ENCODE measurements around the gene NDUFA1. TPM values are rescaled to one million over a fixed set of nuclear protein-coding genes. Genes with fewer than 3 reads are reported as not detected.
A peak's percentile ranks its signal among the peaks of the same experiment; 100 is the strongest.
"Not testable (repeated sequence)": the region's sequence is repeated elsewhere in the genome, so short reads cannot be mapped to it uniquely, and the experiment has no call there.

NDUFA1 gene
- 99.2 and 115 TPM in 2 replicates for polyA plus RNA-seq (2014; cell fraction: cytosol; rRNA removed)
- 55.3 and 67.6 TPM in 2 replicates for polyA plus RNA-seq (2014; cell fraction: nucleus; rRNA removed)

GRCh38 chrX:119871599-119872395 lies at the start of gene NDUFA1, which contains the start of gene RNF113A:
Gene NDUFA1, plus strand, starts transcription at chrX:119871832. Its CDS starts 80 bp downstream, at chrX:119871912.
Gene RNF113A, minus strand, starts transcription at chrX:119871733. Its CDS starts 120 bp downstream, at chrX:119871613.
- DNase-seq (ENCODE audit: low spot score): peak; percentile 86

GRCh38 chrX:119824221-119824620 lies 47.4 kb upstream of the NDUFA1 start:
- DNase-seq (ENCODE audit: low spot score): not testable (repeated sequence)

GRCh38 chrX:119826399-119826959 lies 45.2 kb upstream of the NDUFA1 start:
- DNase-seq (ENCODE audit: low spot score): no peak

- DNase-seq (ENCODE audit: low spot score): no peak
Measured at GRCh38 chrX:119828446-119828845, 43.2 kb upstream of the NDUFA1 start.

- DNase-seq (ENCODE audit: low spot score): no peak
Measured at GRCh38 chrX:119833905-119834304, 37.7 kb upstream of the NDUFA1 start.

- peak; percentile 99 for DNase-seq (ENCODE audit: low spot score)
Measured at GRCh38 chrX:119852382-119853353, 19.0 kb upstream of the NDUFA1 start, which contains the start of gene UPF3B. Gene UPF3B, minus strand, starts transcription at chrX:119852963. Its CDS starts 35 bp downstream, at chrX:119852928.

- DNase-seq (ENCODE audit: low spot score): peak; percentile 26
Measured at GRCh38 chrX:119853444-119853843, 18.2 kb upstream of the NDUFA1 start.

GRCh38 chrX:119870626-119871131 lies 953 bp upstream of the NDUFA1 start:
- DNase-seq (ENCODE audit: low spot score): peak; percentile 18

GRCh38 chrX:119871245-119871598 lies 410 bp upstream of the NDUFA1 start:
- DNase-seq (ENCODE audit: low spot score): peak; percentile 8

- DNase-seq (ENCODE audit: low spot score): no peak
Measured at GRCh38 chrX:119878740-119879139, 7.1 kb downstream of the NDUFA1 start.

GRCh38 chrX:119880076-119880475 lies 8.4 kb downstream of the NDUFA1 start:
- DNase-seq (ENCODE audit: low spot score): no peak

- DNase-seq (ENCODE audit: low spot score): peak; percentile 59
Measured at GRCh38 chrX:119880552-119881437, 9.2 kb downstream of the NDUFA1 start.

- DNase-seq (ENCODE audit: low spot score): no peak
Measured at GRCh38 chrX:119885554-119886428, 14.2 kb downstream of the NDUFA1 start.

- peak; percentile 84 for DNase-seq (ENCODE audit: low spot score)
Measured at GRCh38 chrX:119887721-119888425, 16.2 kb downstream of the NDUFA1 start.

GRCh38 chrX:119890626-119891025 lies 19.0 kb downstream of the NDUFA1 start:
- DNase-seq (ENCODE audit: low spot score): not testable (repeated sequence)

- DNase-seq (ENCODE audit: low spot score): not testable (repeated sequence)
Measured at GRCh38 chrX:119891961-119892692, 20.5 kb downstream of the NDUFA1 start.

GRCh38 chrX:119895843-119896326 lies 24.3 kb downstream of the NDUFA1 start, which contains the start of gene AKAP14:
Gene AKAP14, plus strand, starts transcription at chrX:119895893. Its CDS starts 7,331 bp downstream, at chrX:119903224.
- DNase-seq (ENCODE audit: low spot score): peak; percentile 17

GRCh38 chrX:119899125-119899524 lies 27.5 kb downstream of the NDUFA1 start:
- DNase-seq (ENCODE audit: low spot score): no peak
